DOHH2 (cell line): ENCODE data around the gene SRD5A1.

Source experiments
- H3F3A ChIP-seq: fragments of 200-600 bp; sonication (generic), shearing (Covaris generic); 2 replicates; pipeline ENCODE4 v1.6.0; 2016; ENCODE audit warnings: antibody characterized with exemption, mild to moderate bottlenecking; ENCODE audit not compliant: control insufficient read depth, insufficient read depth
- H3K27ac ChIP-seq: fragments of 200-600 bp; sonication (generic); 2 replicates; pipeline ENCODE4 v1.5.1; 2014; ENCODE audit warnings: low read depth, mild to moderate bottlenecking, low read length, moderate library complexity
- H3K27me3 ChIP-seq: fragments of 200-600 bp; sonication (generic); 2 replicates; pipeline ENCODE4 v1.6.1; 2014; ENCODE audit warnings: mild to moderate bottlenecking, low read length, mixed read lengths; ENCODE audit not compliant: control insufficient read depth
- H3K36me3 ChIP-seq: fragments of 200-600 bp; sonication (generic); 2 replicates; pipeline ENCODE4 v1.6.1; 2014; ENCODE audit warnings: mild to moderate bottlenecking, low read length, moderate library complexity, mixed read lengths; ENCODE audit not compliant: control insufficient read depth
- H3K4me1 ChIP-seq: fragments of 200-600 bp; sonication (generic); 2 replicates; pipeline ENCODE4 v1.6.1; 2014; ENCODE audit warnings: mild to moderate bottlenecking, low read length, mixed read lengths; ENCODE audit not compliant: control insufficient read depth
- H3K4me2 ChIP-seq: fragments of 200-600 bp; sonication (generic); 2 replicates; pipeline ENCODE4 v1.6.0; 2014; ENCODE audit warnings: mild to moderate bottlenecking, low read length, moderate library complexity
- H3K4me3 ChIP-seq: fragments of 200-600 bp; sonication (generic); 2 replicates; pipeline ENCODE4 v1.5.1; 2014; ENCODE audit warnings: mild to moderate bottlenecking, low read length, mixed read lengths
- H3K79me2 ChIP-seq: fragments of 200-600 bp; sonication (generic); 2 replicates; pipeline ENCODE4 v1.6.1; 2014; ENCODE audit warnings: mild to moderate bottlenecking, low read length, mixed read lengths; ENCODE audit not compliant: control insufficient read depth
- H3K9me2 ChIP-seq: fragments of 200-600 bp; sonication (generic); replicated peaks from 2 replicates; pipeline ENCODE4 v1.6.1; 2014; ENCODE audit warnings: mild to moderate bottlenecking, low read length, mixed read lengths; ENCODE audit not compliant: control insufficient read depth
- H3K9me3 ChIP-seq: fragments of 200-600 bp; sonication (generic); 2 replicates; pipeline ENCODE4 v1.6.1; 2014; ENCODE audit warnings: antibody characterized with exemption, low read length, mixed read lengths; ENCODE audit not compliant: control insufficient read depth, insufficient read depth
- H4K20me1 ChIP-seq: fragments of 200-600 bp; sonication (generic); 2 replicates; pipeline ENCODE4 v1.6.0; 2014; ENCODE audit warnings: low read depth, mild to moderate bottlenecking, antibody characterized with exemption, low read length, moderate library complexity; ENCODE audit not compliant: control insufficient read depth, insufficient read depth
- CTCF ChIP-seq: fragments of 200-600 bp; sonication (generic); IDR thresholded peaks from one replicate; pipeline ENCODE4 v1.5.1; 2014; ENCODE audit warnings: antibody characterized with exemption, mild to moderate bottlenecking, low read depth, low read length; ENCODE audit not compliant: poor library complexity, severe bottlenecking
- EZH2phosphoT487 ChIP-seq: fragments of 200-600 bp; sonication (generic); IDR thresholded peaks from 2 replicates; pipeline ENCODE4 v1.6.1; 2017; ENCODE audit warnings: borderline replicate concordance, mild to moderate bottlenecking, antibody characterized with exemption, low read length, moderate library complexity, mixed read lengths

SRD5A1 gene

GRCh38 chr5:6686915-6687409, 53.7 kb downstream of the SRD5A1 start:
- no peaks in the 10 kb centered on the region for H3K4me1 ChIP-seq
- H3K9me3 ChIP-seq, result no peaks in the 10 kb centered on the region
- H3K4me3 ChIP-seq, result no peak overlapping the region
- no peaks in the 10 kb centered on the region for H4K20me1 ChIP-seq
- no peak overlapping the region for H3K4me2 ChIP-seq
- no peaks in the 10 kb centered on the region for H3F3A ChIP-seq
- no peaks in the 10 kb centered on the region for H3K9me2 ChIP-seq
- no peaks in the 10 kb centered on the region for H3K79me2 ChIP-seq
- H3K27ac ChIP-seq, result no peak overlapping the region
- H3K27me3 ChIP-seq, result peaks cover 37% of the 10 kb centered on the region
- TF ChIP-seq CTCF, result no peak
- no peak for TF ChIP-seq EZH2phosphoT487
- H3K36me3 ChIP-seq, result no peaks in the 10 kb centered on the region

GRCh38 chr5:6687505-6687904, 54.3 kb downstream of the SRD5A1 start:
- Histone ChIP-seq H3K4me2 (no peak overlapping the region), H3K4me3 (no peak overlapping the region)

DNA sequence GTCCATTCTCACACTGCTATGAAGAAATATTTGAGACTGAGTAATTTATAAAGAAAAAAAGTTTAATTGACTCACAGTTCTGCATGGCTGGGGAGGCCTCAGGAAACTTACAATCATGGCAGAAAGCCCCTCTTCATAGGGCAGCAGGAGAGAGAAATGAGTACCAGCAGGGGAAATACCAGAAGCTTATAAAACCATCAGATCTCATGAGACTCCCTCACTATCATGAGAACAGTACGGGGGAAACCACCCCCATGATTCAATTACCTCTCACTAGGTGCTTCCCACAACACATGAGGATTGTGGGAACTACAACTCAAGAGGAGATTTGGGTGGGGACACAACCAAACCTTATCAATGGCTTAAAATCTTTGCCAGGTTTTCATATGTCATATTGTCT, 59.7 kb downstream of the SRD5A1 start:
- TF ChIP-seq CTCF, result no peak
- no peak for TF ChIP-seq EZH2phosphoT487
- no peaks in the 10 kb centered on the region for H3K79me2 ChIP-seq
- no peak overlapping the region for H3K27ac ChIP-seq
- peaks cover 27% of the 10 kb centered on the region for H3K27me3 ChIP-seq
- H3K4me2 ChIP-seq, result no peak overlapping the region
- no peaks in the 10 kb centered on the region for H3K36me3 ChIP-seq
- no peaks in the 10 kb centered on the region for H3K9me2 ChIP-seq
- H3K4me3 ChIP-seq, result no peak overlapping the region
- no peaks in the 10 kb centered on the region for H3K9me3 ChIP-seq
- no peaks in the 10 kb centered on the region for H3F3A ChIP-seq
- H3K4me1 ChIP-seq, result no peaks in the 10 kb centered on the region
- no peaks in the 10 kb centered on the region for H4K20me1 ChIP-seq

More at GRCh38 chr5:6687505-6687904, 54.3 kb downstream of the SRD5A1 start:
- H3K36me3 ChIP-seq, result no peaks in the 10 kb centered on the region
- no peaks in the 10 kb centered on the region for H3K9me2 ChIP-seq
- TF ChIP-seq CTCF (no peak), EZH2phosphoT487 (no peak)
- peaks cover 39% of the 10 kb centered on the region for H3K27me3 ChIP-seq
- H3K79me2 ChIP-seq, result no peaks in the 10 kb centered on the region
- no peaks in the 10 kb centered on the region for H3K9me3 ChIP-seq
- H3K27ac ChIP-seq, result no peak overlapping the region
- no peaks in the 10 kb centered on the region for H3F3A ChIP-seq
- H3K4me1 ChIP-seq, result no peaks in the 10 kb centered on the region
- H4K20me1 ChIP-seq, result no peaks in the 10 kb centered on the region

DNA sequence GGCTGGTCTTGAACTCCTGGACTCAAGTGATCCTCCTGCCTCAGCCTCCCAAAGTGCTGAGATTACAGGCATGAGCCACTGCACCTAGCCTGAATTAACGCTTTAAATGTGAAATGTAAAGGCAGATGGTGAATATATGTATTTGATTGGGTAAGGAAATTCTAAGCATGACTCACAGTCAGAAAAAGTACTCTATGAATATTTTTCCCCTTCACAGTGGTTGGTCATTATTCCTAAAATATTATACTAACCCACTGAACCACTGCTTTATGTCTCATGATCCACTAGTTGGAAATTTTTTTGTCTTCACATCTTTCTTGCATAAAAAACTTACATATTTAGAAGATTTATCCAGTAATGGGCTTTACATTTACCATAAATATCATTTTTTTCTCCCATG, 65.5 kb downstream of the SRD5A1 start:
- H4K20me1 ChIP-seq, result no peaks in the 10 kb centered on the region
- H3F3A ChIP-seq, result no peaks in the 10 kb centered on the region
- peaks cover 28% of the 10 kb centered on the region for H3K27me3 ChIP-seq
- H3K36me3 ChIP-seq, result no peaks in the 10 kb centered on the region
- no peaks in the 10 kb centered on the region for H3K9me2 ChIP-seq
- H3K4me3 ChIP-seq, result no peak overlapping the region
- H3K4me2 ChIP-seq, result no peak overlapping the region
- no peak for TF ChIP-seq EZH2phosphoT487
- no peak for TF ChIP-seq CTCF
- H3K79me2 ChIP-seq, result no peaks in the 10 kb centered on the region
- H3K4me1 ChIP-seq, result no peaks in the 10 kb centered on the region
- H3K9me3 ChIP-seq, result no peaks in the 10 kb centered on the region
- no peak overlapping the region for H3K27ac ChIP-seq
